Caco-2 (cell line): ENCODE results near the gene ZNF219. TPM values are rescaled to one million over a fixed set of nuclear protein-coding genes. Genes with fewer than 3 reads are reported as not detected.

ENCODE experiments used
- BruUV-seq: library from RNA; stranded (reverse); fragments of 400-500 nt; replicated peaks from 2 replicates; lab custom pipeline; 2021; lab: Mats Ljungman, UMichigan
- CTCF ChIA-PET: fragments of 300-600 bp; sonication (Branson Sonifier 250); formaldehyde crosslinking; loops from one replicate; lab custom pipeline; 2022; ENCODE audit warnings: antibody characterized with exemption; lab: Charles Lee
- POLR2A ChIA-PET: fragments of 300-600 bp; sonication (Branson Sonifier 250); formaldehyde crosslinking; loops from one replicate; lab custom pipeline; 2022; ENCODE audit warnings: antibody characterized with exemption; lab: Charles Lee
- DNase-seq, 2 experiments: peaks; one replicate each; pipeline versions ENCODE4 v3.0.0 to v3.0.0-alpha.2; 2020 to 2022
- H3K27me3 ChIP-seq: replicated peaks from 2 replicates; pipeline ENCODE4 v1.6.0; 2011; ENCODE audit warnings: low read length; ENCODE audit not compliant: control insufficient read depth, insufficient read depth
- H3K36me3 ChIP-seq: 2 replicates; pipeline ENCODE4 v1.5.1; 2011; ENCODE audit warnings: low read length; ENCODE audit not compliant: control insufficient read depth, insufficient read depth
- H3K4me1 ChIP-seq: fragments of 250-450 bp; sonication (Bioruptor Pico); 2 replicates; pipeline ENCODE4 v1.5.1; 2020; ENCODE audit warnings: mild to moderate bottlenecking
- H3K4me3 ChIP-seq: 2 replicates; pipeline ENCODE4 v1.5.1; 2011; ENCODE audit warnings: low read depth, mild to moderate bottlenecking, control low read depth, low read length
- H3K9me3 ChIP-seq: fragments of 250-450 bp; sonication (Bioruptor Pico); 2 replicates; pipeline ENCODE4 v1.5.1; 2020; ENCODE audit warnings: mild to moderate bottlenecking, moderate library complexity
- H3K27ac Mint-ChIP-seq: one replicate; pipeline ENCODE4 v1.8.0; 2022; ENCODE audit warnings: mixed read lengths; ENCODE audit not compliant: unreplicated experiment
- H3K27me3 Mint-ChIP-seq: one replicate; pipeline ENCODE4 v1.8.0; 2022; ENCODE audit warnings: mixed read lengths; ENCODE audit not compliant: insufficient read depth, unreplicated experiment
- H3K36me3 Mint-ChIP-seq: one replicate; pipeline ENCODE4 v1.8.0; 2022; ENCODE audit warnings: mild to moderate bottlenecking, mixed read lengths; ENCODE audit not compliant: insufficient read depth, unreplicated experiment
- H3K4me1 Mint-ChIP-seq: one replicate; pipeline ENCODE4 v1.8.0; 2022; ENCODE audit warnings: low read depth, mixed read lengths; ENCODE audit not compliant: unreplicated experiment
- H3K4me3 Mint-ChIP-seq: one replicate; pipeline ENCODE4 v1.8.0; 2022; ENCODE audit warnings: mild to moderate bottlenecking, moderate library complexity, mixed read lengths; ENCODE audit not compliant: unreplicated experiment
- H3K9me3 Mint-ChIP-seq: one replicate; pipeline ENCODE4 v1.8.0; 2022; ENCODE audit warnings: mixed read lengths; ENCODE audit not compliant: unreplicated experiment
- CTCF ChIP-seq, 2 experiments: fragments of 200-600 bp in 1 of 2; IDR thresholded peaks; 1 replicate in 1 of 2; 2 replicates in 1 of 2; pipeline versions ENCODE4 v1.5.1 to v1.8.0; 2011 to 2022; ENCODE audit warnings: antibody characterized with exemption in 1 of 2, control low read depth in 1 of 2, inconsistent platforms in 1 of 2, low read depth in 1 of 2, low read length in 1 of 2, mild to moderate bottlenecking in 1 of 2, moderate library complexity in 1 of 2; ENCODE audit not compliant: insufficient read depth in 1 of 2, severe bottlenecking in 1 of 2, unreplicated experiment in 1 of 2
- intact Hi-C: fragments of 100-400 bp; cut with micrococcal nuclease; formaldehyde crosslinking; loops from one replicate; pipeline ENCODE4 v1.10.0; 2022; ENCODE audit not compliant: unreplicated experiment
- total RNA-seq: library from RNA; stranded (reverse); gene quantifications from 2 replicates; pipeline ENCODE4 v1.2.3, GENCODE V29; 2022

The ZNF219 gene
- total RNA-seq, 1 experiment from 2014 or later, result 35.2 TPM

- H3K36me3 Mint-ChIP-seq, result no peaks in the 10 kb centered on the region
- no peak overlapping the region for H3K4me3 Mint-ChIP-seq
- H3K9me3 Mint-ChIP-seq, result no peaks in the 10 kb centered on the region
- Histone ChIP-seq H3K9me3 (no peaks in the 10 kb centered on the region), H3K27me3 (no peaks in the 10 kb centered on the region), H3K36me3 (no peaks in the 10 kb centered on the region), H3K4me3 (no peak overlapping the region), H3K4me1 (peaks cover 24% of the 10 kb centered on the region)
- ChIA-PET POLR2A (interaction anchor here (2.0 kb wide), 1 partner anchor 26 kb away, joined by 12 read pairs; no protein-coding TSS in a partner anchor), CTCF (interaction anchor here (0.8 to 4.0 kb wide), 12 partner anchors 9 to 397 kb away, joined by 3 to 229 read pairs (median 8); partner anchors contain the start of genes ARHGEF40 and SLC39A2)
- no peak for TF ChIP-seq CTCF (IDR thresholded peaks at IDR 0.05; ENCODE audit: insufficient read depth in 1 of 2, low read depth in 1 of 2, low read length in 1 of 2, severe bottlenecking in 1 of 2, unreplicated experiment in 1 of 2)
- peaks cover 21% of the 10 kb centered on the region for H3K4me1 Mint-ChIP-seq
- no peak for DNase-seq
- BruUV-seq, result no TSS peak
- peaks cover 16% of the 10 kb centered on the region for H3K27me3 Mint-ChIP-seq
- no peak overlapping the region for H3K27ac Mint-ChIP-seq
- intact Hi-C loops, result loop anchor here (1.0 kb wide), 4 partner anchors 26 to 183 kb away; no protein-coding TSS in a partner anchor
Measured at GRCh38 chr14:21040370-21040925, 58.0 kb downstream of the ZNF219 start.

Other genes with a start within 250 kb of the ZNF219 start
- not detected in 2 replicates for gene RNASE3, start 207.3 kb downstream of the ZNF219 start, total RNA-seq
- gene RNASE2, start 143.2 kb downstream of the ZNF219 start, total RNA-seq, result not detected in 2 replicates
- gene METTL17, start 108.7 kb downstream of the ZNF219 start, total RNA-seq, result 78.8 and 80.5 TPM in 2 replicates
- 0.81 and 0.88 TPM in 2 replicates for gene SLC39A2, start 99.4 kb downstream of the ZNF219 start, total RNA-seq
- gene NDRG2, start 73.6 kb downstream of the ZNF219 start, total RNA-seq, result 16.4 and 17.7 TPM in 2 replicates
- gene TPPP2, start 68.4 kb downstream of the ZNF219 start, total RNA-seq, result not detected in 2 replicates
- not detected in 2 replicates for gene RNASE13, start 63.8 kb downstream of the ZNF219 start, total RNA-seq
- gene RNASE7, start 56.3 kb downstream of the ZNF219 start, total RNA-seq, result not detected in 2 replicates
- not detected in 2 replicates for gene RNASE8, start 40.8 kb downstream of the ZNF219 start, total RNA-seq
- gene ARHGEF40, start 28.4 kb downstream of the ZNF219 start, total RNA-seq, result 6.5 and 7.1 TPM in 2 replicates
- gene TMEM253, start 2.4 kb upstream of the ZNF219 start, total RNA-seq, result 0.98 and 1.0 TPM in 2 replicates
- gene OR5AU1, start 57.4 kb upstream of the ZNF219 start, total RNA-seq, result not detected in 2 replicates
- 512 and 536 TPM in 2 replicates for gene HNRNPC, start 170.8 kb upstream of the ZNF219 start, total RNA-seq
- gene RPGRIP1, start 181.4 kb upstream of the ZNF219 start, total RNA-seq, result 0.12 TPM in 1 of 2 replicates, not detected in the other